GM21528 (cell line): ENCODE data around the gene GABRG3.

ENCODE experiments used
- ATAC-seq: cut with Tn5 transposase; IDR thresholded peaks from one replicate; pipeline ENCODE4 v1.9.1; 2021; ENCODE audit warnings: mild to moderate bottlenecking, moderate library complexity; ENCODE audit not compliant: unreplicated experiment, low FRiP score

The GABRG3 gene

GRCh38 chr15:27091270-27091940 lies 120.4 kb downstream of the GABRG3 start:
- ATAC-seq = no peak

GRCh38 chr15:27092390-27092789 lies 121.4 kb downstream of the GABRG3 start:
- ATAC-seq = no peak

- ATAC-seq = no peak
These were observed 123.3 kb downstream of the GABRG3 start for GRCh38 chr15:27094235-27094634.

- ATAC-seq = no peak
These were observed 125.1 kb downstream of the GABRG3 start for GRCh38 chr15:27095886-27096624.

GRCh38 chr15:27097506-27097905 lies 126.5 kb downstream of the GABRG3 start:
- no peak for ATAC-seq

GRCh38 chr15:27101982-27102381 lies 131.0 kb downstream of the GABRG3 start:
- ATAC-seq = no peak

- no peak for ATAC-seq
These were observed 140.3 kb downstream of the GABRG3 start for GRCh38 chr15:27111323-27111722.

GRCh38 chr15:27114473-27114872 lies 143.5 kb downstream of the GABRG3 start:
- no peak for ATAC-seq

GRCh38 chr15:27119695-27120266 lies 148.8 kb downstream of the GABRG3 start:
- no peak for ATAC-seq

- ATAC-seq = no peak
These were observed 150.7 kb downstream of the GABRG3 start for GRCh38 chr15:27121672-27122071.

GRCh38 chr15:27123291-27123690 lies 152.3 kb downstream of the GABRG3 start:
- ATAC-seq = no peak

GRCh38 chr15:27123808-27124207 lies 152.8 kb downstream of the GABRG3 start:
- ATAC-seq = no peak

- no peak for ATAC-seq
These were observed 153.4 kb downstream of the GABRG3 start for GRCh38 chr15:27124287-27124871.

GRCh38 chr15:27125185-27125584 lies 154.2 kb downstream of the GABRG3 start:
- no peak for ATAC-seq

GRCh38 chr15:27126449-27126848 lies 155.5 kb downstream of the GABRG3 start:
- no peak for ATAC-seq

- no peak for ATAC-seq
These were observed 157.0 kb downstream of the GABRG3 start for GRCh38 chr15:27127815-27128570.

- ATAC-seq = no peak
These were observed 162.3 kb downstream of the GABRG3 start for GRCh38 chr15:27133249-27133648.

- no peak for ATAC-seq
These were observed 163.5 kb downstream of the GABRG3 start for GRCh38 chr15:27134481-27134880.

- no peak for ATAC-seq
These were observed 164.2 kb downstream of the GABRG3 start for GRCh38 chr15:27135151-27135550.

GRCh38 chr15:27137127-27137526 lies 166.1 kb downstream of the GABRG3 start:
- no peak for ATAC-seq

GRCh38 chr15:27165590-27165989 lies 194.6 kb downstream of the GABRG3 start:
- no peak for ATAC-seq
